Transverse colon (tissue), 4 donors: ENCODE data around the gene MACF1. TPM values are rescaled to one million over a fixed set of nuclear protein-coding genes. Genes with fewer than 3 reads are reported as not detected.

Experiments
- DNase-seq: peaks from one replicate; pipeline ENCODE4 v3.0.0-alpha.2; 2019
- H3K27ac ChIP-seq, 4 donors: fragments of 200-600 bp; sonication (generic); 2 replicates each; pipeline ENCODE4 v1.5.1; 2016 to 2018; ENCODE audit warnings: inconsistent platforms in 4 of 4
- H3K27me3 ChIP-seq: fragments of 200-600 bp; sonication (generic); 2 replicates; pipeline ENCODE4 v1.5.1; 2017; ENCODE audit warnings: inconsistent platforms
- H3K36me3 ChIP-seq, 4 donors: fragments of 200-600 bp; sonication (generic); 2 replicates each; pipeline ENCODE4 v1.5.1; 2017 to 2019; ENCODE audit warnings: inconsistent platforms in 4 of 4
- H3K4me1 ChIP-seq, 4 donors: fragments of 200-600 bp; sonication (generic); 2 replicates each; pipeline ENCODE4 v1.5.1; 2017 to 2020; ENCODE audit warnings: inconsistent platforms in 4 of 4
- H3K4me3 ChIP-seq, 4 donors: fragments of 200-600 bp; sonication (generic); 1 replicate in 1 of 4; 2 replicates in 3 of 4; pipeline versions ENCODE4 v1.5.1 to v1.6.1; 2017 to 2019; ENCODE audit warnings: inconsistent platforms in 4 of 4
- H3K9me3 ChIP-seq, 2 donors: fragments of 200-600 bp; sonication (generic); 2 replicates each; pipeline ENCODE4 v1.5.1; 2017 to 2019; ENCODE audit warnings: inconsistent platforms in 2 of 2
- CTCF ChIP-seq, 5 experiments: fragments of 200-600 bp in 3 of 5; fragments of 450-650 bp in 2 of 5; sonication (generic) in 3 of 5; IDR thresholded peaks; 1 replicate in 2 of 5; 2 replicates in 3 of 5; pipeline ENCODE4 v1.5.1; 2016 to 2017; ENCODE audit warnings: antibody characterized with exemption in 5 of 5, inconsistent platforms in 3 of 5, mild to moderate bottlenecking in 2 of 5, moderate library complexity in 1 of 5
- EP300 ChIP-seq: sonication (generic); formaldehyde crosslinking; IDR thresholded peaks from one replicate; pipeline ENCODE4 v1.6.1; 2017; ENCODE audit warnings: antibody characterized with exemption, low read depth
- POLR2A ChIP-seq: fragments of 450-650 bp; IDR thresholded peaks from one replicate; pipeline ENCODE4 v1.6.1; 2016; ENCODE audit warnings: antibody characterized with exemption, mild to moderate bottlenecking, moderate library complexity
- POLR2AphosphoS5 ChIP-seq, 3 donors: sonication (generic); formaldehyde crosslinking; IDR thresholded peaks; one replicate each; pipeline ENCODE4 v1.6.1; 2016; ENCODE audit warnings: antibody characterized with exemption in 3 of 3
- WGBS, 2 donors: methylation state at CpG; one replicate each; pipeline ENCODE4 v1.1.5; 2018; ENCODE audit warnings: low coverage in 1 of 2; 5-methylcytosine and 5-hydroxymethylcytosine counted together
- in situ Hi-C, 4 donors: fragments of 200-750 bp; cut with MboI; loops; one replicate each; pipeline versions ENCODE4 v1.15.0 to v1.15.1; 2017; ENCODE audit warnings: low sequenced_read_pairs in 3 of 4, low pct_ligation_motif_present in 1 of 4, low pct_unique_long_range_greater_than_20kb in 1 of 4
- intact Hi-C: fragments of 100-400 bp; cut with DNase I; formaldehyde crosslinking; loops from one replicate; pipeline ENCODE4 v1.15.1; 2023; ENCODE audit warnings: low total_unique reads
- total RNA-seq, 4 donors: library from RNA; depleted of rRNA; stranded (reverse); fragments of >200 nt; gene quantifications; one replicate each; pipeline ENCODE4 v1.1.0, GENCODE V29; 2016

Gene MACF1
- total RNA-seq, 4 donors from 2014 or later = 190 to 300 (median 254) TPM

GRCh38 chr1:39372105-39372504 is 167.6 kb downstream of the MACF1 start:
- intact Hi-C loops (no loop called here), in situ Hi-C loops (no loop called here)
- TF ChIP-seq POLR2A (no peak), CTCF (IDR thresholded peaks at IDR 0.05) (no peak), POLR2AphosphoS5 (IDR thresholded peaks at IDR 0.05) (no peak), EP300 (no peak)
- Histone ChIP-seq H3K27ac (no peak overlapping the region), H3K4me1 (peaks cover 0 to 10% (median 2%) of the 10 kb centered on the region in 4 donors), H3K4me3 (no peak overlapping the region), H3K9me3 (no peaks in the 10 kb centered on the region), H3K36me3 (peaks cover 0 to 53% (median 22%) of the 10 kb centered on the region in 4 donors), H3K27me3 (no peaks in the 10 kb centered on the region)
- no peak for DNase-seq

GRCh38 chr1:39376656-39377055 is 172.2 kb downstream of the MACF1 start:
- TF ChIP-seq POLR2AphosphoS5 (IDR thresholded peaks at IDR 0.05) (no peak), CTCF (IDR thresholded peaks at IDR 0.05) (no peak), EP300 (no peak), POLR2A (no peak)
- 81 to 96% methylated on average over 6 to 7 of the region's 7 CpGs for WGBS, 2 donors
- H3K4me3 ChIP-seq = no peak overlapping the region
- no peaks in the 10 kb centered on the region for H3K9me3 ChIP-seq
- intact Hi-C loops (no loop called here), in situ Hi-C loops (no loop called here)
- H3K27me3 ChIP-seq = no peaks in the 10 kb centered on the region
- H3K27ac ChIP-seq = no peak overlapping the region
- H3K36me3 ChIP-seq = peaks cover 0 to 39% (median 19%) of the 10 kb centered on the region in 4 donors
- H3K4me1 ChIP-seq = peaks cover 0 to 4% (median 0%) of the 10 kb centered on the region in 4 donors
- no peak for DNase-seq

- Histone ChIP-seq H3K4me1 (peaks cover 0 to 4% (median 0%) of the 10 kb centered on the region in 4 donors), H3K27me3 (no peaks in the 10 kb centered on the region), H3K36me3 (peaks cover 0 to 42% (median 20%) of the 10 kb centered on the region in 4 donors), H3K27ac (peak overlapping the region in 1 of 4 donors; percentile 26), H3K9me3 (no peaks in the 10 kb centered on the region), H3K4me3 (no peak overlapping the region)
- peak; percentile 25 for DNase-seq
- TF ChIP-seq POLR2A (no peak), CTCF (IDR thresholded peaks at IDR 0.05) (peak; percentile 34 to 46 (median 38))
- WGBS, 2 donors = 0 to 13% methylated on average over 1 to 2 of the region's 2 CpGs
- intact Hi-C loops = no loop called here
- in situ Hi-C loops = no loop called here
Observed at GRCh38 chr1:39378377-39378776, 173.9 kb downstream of the MACF1 start.

- in situ Hi-C loops = no loop called here
Observed at GRCh38 chr1:39379187-39379586, 174.7 kb downstream of the MACF1 start.

More at GRCh38 chr1:39379187-39379586, 174.7 kb downstream of the MACF1 start:
- no peak for TF ChIP-seq EP300
- no peak for TF ChIP-seq POLR2AphosphoS5 (IDR thresholded peaks at IDR 0.05)
- TF ChIP-seq POLR2A = no peak
- TF ChIP-seq CTCF (IDR thresholded peaks at IDR 0.05) = no peak
- no peaks in the 10 kb centered on the region for H3K27me3 ChIP-seq
- H3K4me3 ChIP-seq = no peak overlapping the region
- H3K27ac ChIP-seq = no peak overlapping the region
- 69 to 82% methylated on average over 2 of the region's 2 CpGs for WGBS, 2 donors
- H3K9me3 ChIP-seq = no peaks in the 10 kb centered on the region
- H3K4me1 ChIP-seq = peaks cover 0 to 4% (median 0%) of the 10 kb centered on the region in 4 donors
- DNase-seq = no peak
- intact Hi-C loops = no loop called here
- peaks cover 0 to 40% (median 18%) of the 10 kb centered on the region in 4 donors for H3K36me3 ChIP-seq
